HFF-Myc (cell line): ENCODE data around the gene MAN1C1.
"Not testable (repeated sequence)": the region's sequence is repeated elsewhere in the genome, so short reads cannot be mapped to it uniquely, and the experiment has no call there.

ENCODE experiments used
- DNase-seq: peaks from one replicate; pipeline ENCODE4 v3.0.0-alpha.2; 2011; ENCODE audit warnings: low read depth; ENCODE audit errors: extremely low read depth
- H3K4me3 ChIP-seq: replicated peaks from 2 replicates; pipeline ENCODE4 v1.5.1; 2011; ENCODE audit warnings: low read depth, mild to moderate bottlenecking, control low read depth, low read length
- TF ChIP-seq, protein P1 (sequence below): IDR thresholded peaks from 2 replicates; pipeline ENCODE4 v1.5.1; 2012; ENCODE audit warnings: mild to moderate bottlenecking, low read depth, low read length, control low read depth; ENCODE audit errors: missing control alignments

MAN1C1 gene

DNA sequence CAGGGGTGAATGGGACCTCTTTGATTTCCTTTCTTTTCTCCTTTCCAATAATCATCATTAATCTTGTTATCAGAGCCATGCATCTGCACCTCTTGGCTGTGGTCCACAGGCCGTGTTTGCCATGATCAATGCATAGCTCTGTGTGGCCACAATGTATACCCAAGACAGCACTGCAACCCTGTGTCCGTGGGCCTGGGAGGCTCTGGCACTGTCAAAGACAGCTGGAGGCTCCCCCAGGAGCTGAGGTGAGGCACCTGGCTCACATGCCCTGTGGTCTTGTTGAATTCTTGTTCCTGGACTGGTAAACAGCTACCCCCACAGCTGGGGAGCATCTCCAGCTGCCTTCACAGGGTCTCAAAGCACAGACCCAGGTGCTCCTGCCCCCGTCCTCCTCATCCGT lies 116.2 kb downstream of the MAN1C1 start:
- no peak for DNase-seq
- TF ChIP-seq, protein P1, sequence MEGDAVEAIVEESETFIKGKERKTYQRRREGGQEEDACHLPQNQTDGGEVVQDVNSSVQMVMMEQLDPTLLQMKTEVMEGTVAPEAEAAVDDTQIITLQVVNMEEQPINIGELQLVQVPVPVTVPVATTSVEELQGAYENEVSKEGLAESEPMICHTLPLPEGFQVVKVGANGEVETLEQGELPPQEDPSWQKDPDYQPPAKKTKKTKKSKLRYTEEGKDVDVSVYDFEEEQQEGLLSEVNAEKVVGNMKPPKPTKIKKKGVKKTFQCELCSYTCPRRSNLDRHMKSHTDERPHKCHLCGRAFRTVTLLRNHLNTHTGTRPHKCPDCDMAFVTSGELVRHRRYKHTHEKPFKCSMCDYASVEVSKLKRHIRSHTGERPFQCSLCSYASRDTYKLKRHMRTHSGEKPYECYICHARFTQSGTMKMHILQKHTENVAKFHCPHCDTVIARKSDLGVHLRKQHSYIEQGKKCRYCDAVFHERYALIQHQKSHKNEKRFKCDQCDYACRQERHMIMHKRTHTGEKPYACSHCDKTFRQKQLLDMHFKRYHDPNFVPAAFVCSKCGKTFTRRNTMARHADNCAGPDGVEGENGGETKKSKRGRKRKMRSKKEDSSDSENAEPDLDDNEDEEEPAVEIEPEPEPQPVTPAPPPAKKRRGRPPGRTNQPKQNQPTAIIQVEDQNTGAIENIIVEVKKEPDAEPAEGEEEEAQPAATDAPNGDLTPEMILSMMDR, result no peak
- H3K4me3 ChIP-seq, result no peak overlapping the region

DNA sequence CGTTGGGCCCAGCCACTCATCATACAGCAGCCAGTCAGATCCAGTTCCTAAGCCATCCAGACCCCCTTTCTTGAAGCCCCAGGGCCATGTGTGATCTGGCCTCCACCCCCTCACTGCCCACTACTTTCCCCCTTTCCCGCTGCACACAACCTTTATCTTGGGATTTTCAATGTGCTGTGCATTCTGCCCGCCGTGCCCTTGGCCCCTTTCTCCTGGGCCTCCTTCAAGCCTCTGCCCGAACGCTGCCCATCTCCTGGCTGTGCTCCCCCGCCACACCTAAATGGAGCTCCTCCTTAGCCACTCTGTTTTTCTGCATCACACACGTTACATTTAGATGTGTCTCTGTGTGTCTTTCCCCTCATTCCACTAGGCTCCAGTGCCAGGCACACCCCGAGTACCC lies 116.7 kb downstream of the MAN1C1 start:
- no peak for DNase-seq
- TF ChIP-seq, protein P1, result no peak

DNA sequence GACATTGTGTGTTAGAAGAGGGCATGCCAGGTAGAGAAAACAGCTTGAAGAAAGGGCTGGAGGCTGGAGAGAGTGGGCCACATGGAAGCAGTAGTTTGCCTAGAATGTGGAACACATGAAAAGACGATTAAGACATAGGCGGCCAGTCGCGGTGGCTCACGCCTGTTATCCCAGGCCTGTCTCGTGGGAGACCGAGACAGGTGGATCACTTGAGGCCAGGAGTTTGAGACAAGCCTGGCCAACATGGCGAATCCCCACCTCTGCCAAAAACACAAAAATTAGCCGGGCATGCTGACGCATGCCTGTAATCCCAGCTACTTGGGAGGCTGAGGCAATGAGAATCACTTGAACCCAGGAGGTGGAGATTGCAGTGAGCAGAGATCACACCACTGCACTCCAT lies 118.4 kb downstream of the MAN1C1 start:
- DNase-seq, result not testable (repeated sequence)

More for the DNA sequence above, 116.7 kb downstream of the MAN1C1 start:
- no peak overlapping the region for H3K4me3 ChIP-seq

DNA sequence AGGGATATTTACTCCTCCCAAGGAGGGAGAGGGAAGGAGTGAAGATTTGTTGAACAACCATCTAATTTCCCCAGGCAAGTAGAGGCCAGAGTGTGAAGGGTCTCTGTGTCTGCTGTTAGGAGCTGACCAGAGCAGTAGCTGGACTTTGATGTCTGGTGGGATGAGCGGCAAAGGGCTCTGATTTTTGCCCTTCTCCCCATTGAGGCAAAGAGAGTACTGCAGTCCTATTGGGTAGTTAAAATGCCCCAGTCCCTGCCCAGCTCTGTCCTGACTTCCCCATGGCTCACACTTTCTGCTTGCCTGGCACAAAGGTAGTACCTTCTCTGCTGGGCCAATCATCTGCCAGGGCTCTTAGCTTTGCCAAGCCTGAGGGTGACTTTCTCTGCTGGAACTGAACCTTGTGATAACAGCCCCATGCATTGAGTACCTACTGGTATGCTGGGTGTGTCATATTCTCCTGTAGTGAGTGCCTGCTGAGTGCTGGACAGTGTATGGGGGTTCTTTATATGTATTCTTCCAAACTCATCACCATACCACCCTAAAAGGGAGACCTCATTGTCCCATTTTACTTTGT lies 119.5 kb downstream of the MAN1C1 start:
- H3K4me3 ChIP-seq, result no peak overlapping the region
- TF ChIP-seq, protein P1, result no peak

More for the DNA sequence above, 118.4 kb downstream of the MAN1C1 start:
- not testable (repeated sequence) for H3K4me3 ChIP-seq

DNA sequence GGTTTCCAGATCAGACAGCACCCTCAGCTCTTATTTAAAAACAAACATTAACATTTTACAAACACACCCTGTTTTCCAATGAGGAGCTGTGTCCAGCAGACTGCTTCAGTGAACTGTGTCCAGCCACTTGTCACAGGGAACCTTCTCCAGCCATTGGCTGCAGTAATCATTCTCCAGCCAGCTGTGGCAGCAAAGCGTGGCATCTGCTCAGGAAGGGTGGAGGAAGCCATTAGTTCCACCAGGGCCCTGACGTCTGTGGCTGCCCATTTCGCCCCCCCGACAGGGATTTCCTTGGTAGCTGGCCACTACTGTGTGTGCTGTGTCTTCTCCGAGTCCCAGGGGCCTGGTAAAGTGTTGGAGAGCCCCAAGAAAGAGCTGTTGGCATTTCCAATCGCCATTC lies 120.5 kb downstream of the MAN1C1 start:
- DNase-seq, result no peak
- TF ChIP-seq, protein P1, result no peak
- no peak overlapping the region for H3K4me3 ChIP-seq

More for the DNA sequence above, 119.5 kb downstream of the MAN1C1 start:
- DNase-seq, result no peak

DNA sequence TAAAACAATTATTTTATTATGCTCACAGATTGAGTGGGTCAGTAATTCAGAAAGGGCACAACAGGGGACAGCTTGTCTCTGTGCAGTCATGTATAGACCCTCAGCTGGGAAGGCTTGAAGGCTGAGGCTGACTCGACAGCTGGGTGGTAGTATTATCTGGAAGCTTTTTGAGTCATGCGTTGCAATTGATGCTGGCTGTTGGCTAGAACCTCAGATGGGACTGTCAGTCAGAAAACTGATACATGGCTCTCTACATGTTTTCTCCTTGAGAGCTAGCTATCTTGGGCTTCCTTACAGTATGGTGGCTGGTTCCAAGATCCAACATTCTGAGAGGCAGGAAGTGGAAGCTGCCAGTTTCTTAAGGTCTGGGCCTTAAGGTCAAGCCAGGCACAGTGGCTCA lies 121.9 kb downstream of the MAN1C1 start:
- TF ChIP-seq, protein P1, result no peak
- no peak overlapping the region for H3K4me3 ChIP-seq
- DNase-seq, result no peak

DNA sequence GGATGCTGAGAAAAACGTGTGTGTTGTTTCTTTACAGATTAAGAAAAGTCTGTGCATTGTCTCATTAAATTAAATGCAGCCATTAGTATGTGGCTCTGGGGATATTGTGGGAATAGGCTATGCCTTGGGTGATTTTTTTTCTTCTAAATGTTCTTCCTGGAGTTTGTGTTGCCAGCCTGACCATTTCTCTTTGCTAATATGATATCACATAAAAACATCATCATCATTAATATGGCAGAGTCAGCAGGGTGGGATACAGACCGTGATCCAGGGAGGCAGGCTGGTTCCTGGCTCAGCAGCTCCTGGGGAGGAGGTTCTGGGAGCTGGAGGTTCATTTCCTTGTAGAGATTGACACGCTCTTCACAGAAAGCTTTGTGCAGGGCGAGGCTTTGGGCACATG lies 122.8 kb downstream of the MAN1C1 start:
- DNase-seq, result no peak
- TF ChIP-seq, protein P1, result no peak
- H3K4me3 ChIP-seq, result no peak overlapping the region
